ENCODE measurements around the gene BNC2. TPM values are rescaled to one million over a fixed set of nuclear protein-coding genes. Genes with fewer than 3 reads are reported as not detected.

BNC2 gene
- total RNA-seq, 1 experiment from 2014 or later: 5.7 TPM

- POLR2A ChIA-PET: no interaction called here
- Histone ChIP-seq H3K27ac (ENCODE audit: low read length) (no peak overlapping the region), H3K36me3 (ENCODE audit: control insufficient read depth, insufficient read depth, low read length) (no peaks in the 10 kb centered on the region), H3K4me3 (ENCODE audit: low read depth in 2 of 2, low read length in 2 of 2) (no peak overlapping the region), H3K4me1 (ENCODE audit: control insufficient read depth, insufficient read depth, low read length) (no peaks in the 10 kb centered on the region), H3K9me3 (ENCODE audit: control insufficient read depth, insufficient read depth, low read depth, low read length) (no peaks in the 10 kb centered on the region), H3K27me3 (ENCODE audit: control insufficient read depth, insufficient read depth, low read length) (no peaks in the 10 kb centered on the region)
- TF ChIP-seq SIN3A (IDR thresholded peaks at IDR 0.05; ENCODE audit: borderline replicate concordance, insufficient read depth, low read depth, low read length) (no peak), TCF7L2 (IDR thresholded peaks at IDR 0.05; ENCODE audit: low read depth, low read length) (no peak), CTCF (IDR thresholded peaks at IDR 0.05) (no peak), REST (IDR thresholded peaks at IDR 0.05; ENCODE audit: insufficient read depth in 1 of 2, low read depth in 2 of 2, low read length in 1 of 2) (no peak), POLR2AphosphoS5 (IDR thresholded peaks at IDR 0.05; ENCODE audit: low read depth, low read length) (no peak)
- ATAC-seq: no peak
- in situ Hi-C loops (cut with HindIII; ENCODE audit: low pct_unique_long_range_greater_than_20kb, low sequenced_read_pairs) (no loop called here), intact Hi-C loops (cut with micrococcal nuclease; ENCODE audit: unreplicated experiment) (no loop called here)
- CTCF ChIA-PET: no interaction called here
- DNase-seq (ENCODE audit: low read depth, low spot score): no peak
- no TSS peak for BruUV-seq (replicated peaks)
Observed at GRCh38 chr9:16806674-16807073, 63.8 kb downstream of the BNC2 start.

- CTCF ChIA-PET: no interaction called here
- no TSS peak for BruUV-seq (replicated peaks)
- in situ Hi-C loops (cut with HindIII; ENCODE audit: low pct_unique_long_range_greater_than_20kb, low sequenced_read_pairs) (no loop called here), intact Hi-C loops (cut with micrococcal nuclease; ENCODE audit: unreplicated experiment) (no loop called here)
- no peak for ATAC-seq
- Histone ChIP-seq H3K36me3 (ENCODE audit: control insufficient read depth, insufficient read depth, low read length) (no peaks in the 10 kb centered on the region), H3K4me1 (ENCODE audit: control insufficient read depth, insufficient read depth, low read length) (no peaks in the 10 kb centered on the region), H3K27me3 (ENCODE audit: control insufficient read depth, insufficient read depth, low read length) (no peaks in the 10 kb centered on the region), H3K27ac (ENCODE audit: low read length) (no peak overlapping the region), H3K9me3 (ENCODE audit: control insufficient read depth, insufficient read depth, low read depth, low read length) (no peaks in the 10 kb centered on the region), H3K4me3 (ENCODE audit: low read depth in 2 of 2, low read length in 2 of 2) (no peak overlapping the region)
- TF ChIP-seq SIN3A (IDR thresholded peaks at IDR 0.05; ENCODE audit: borderline replicate concordance, insufficient read depth, low read depth, low read length) (no peak), REST (IDR thresholded peaks at IDR 0.05; ENCODE audit: insufficient read depth in 1 of 2, low read depth in 2 of 2, low read length in 1 of 2) (no peak), POLR2AphosphoS5 (IDR thresholded peaks at IDR 0.05; ENCODE audit: low read depth, low read length) (no peak), CTCF (IDR thresholded peaks at IDR 0.05) (no peak), TCF7L2 (IDR thresholded peaks at IDR 0.05; ENCODE audit: low read depth, low read length) (no peak)
- POLR2A ChIA-PET: no interaction called here
- no peak for DNase-seq (ENCODE audit: low read depth, low spot score)
Observed at GRCh38 chr9:16803648-16804047, 66.8 kb downstream of the BNC2 start.

Data from Panc1 (cell line).